GM18951 (cell line): ENCODE results near the gene C17orf100.

Source experiments
- POLR2A ChIP-seq: IDR thresholded peaks from 4 replicates; pipeline ENCODE4 v1.6.1; 2011; ENCODE audit warnings: mild to moderate bottlenecking; ENCODE audit not compliant: insufficient read length, insufficient read depth; ENCODE audit errors: extremely low read depth
- in situ Hi-C: fragments of 300-500 bp; cut with MboI; formaldehyde crosslinking; loops from one replicate; pipeline ENCODE4 v1.12.0; 2022; ENCODE audit warnings: low sequenced_read_pairs, mixed read lengths, inconsistent platforms; ENCODE audit not compliant: unreplicated experiment

Gene C17orf100

GRCh38 chr17:6651354-6651918 is at the start of gene C17orf100, which contains the start of gene MED31:
Gene C17orf100 (plus strand): TSS chr17:6651762. CDS start chr17:6651914, 152 bp downstream.
Gene MED31 (minus strand): TSS chr17:6651605. CDS start chr17:6651528, 77 bp downstream.
- in situ Hi-C loops: no loop called here
- TF ChIP-seq POLR2A: peak; percentile 77

- TF ChIP-seq POLR2A: no peak
- in situ Hi-C loops: no loop called here
These were observed 49.4 kb upstream of the C17orf100 start for GRCh38 chr17:6602141-6602540.

- TF ChIP-seq POLR2A: no peak
- in situ Hi-C loops: no loop called here
These were observed 47.7 kb upstream of the C17orf100 start for GRCh38 chr17:6603744-6604325.

- in situ Hi-C loops: no loop called here
- TF ChIP-seq POLR2A: no peak
These were observed 46.4 kb upstream of the C17orf100 start for GRCh38 chr17:6605142-6605541.

- in situ Hi-C loops: no loop called here
- no peak for TF ChIP-seq POLR2A
These were observed 43.2 kb upstream of the C17orf100 start for GRCh38 chr17:6608321-6608720.

- in situ Hi-C loops: no loop called here
- no peak for TF ChIP-seq POLR2A
These were observed 41.6 kb upstream of the C17orf100 start for GRCh38 chr17:6610011-6610410.

GRCh38 chr17:6611231-6611630 is 40.3 kb upstream of the C17orf100 start:
- no peak for TF ChIP-seq POLR2A
- in situ Hi-C loops: no loop called here

- in situ Hi-C loops: no loop called here
- TF ChIP-seq POLR2A: no peak
These were observed 27.6 kb upstream of the C17orf100 start for GRCh38 chr17:6623941-6624340.

GRCh38 chr17:6626616-6627015 is 24.9 kb upstream of the C17orf100 start:
- in situ Hi-C loops: no loop called here
- no peak for TF ChIP-seq POLR2A

- in situ Hi-C loops: no loop called here
- no peak for TF ChIP-seq POLR2A
These were observed 24.5 kb upstream of the C17orf100 start for GRCh38 chr17:6627019-6627418.

- in situ Hi-C loops: no loop called here
These were observed 21.2 kb upstream of the C17orf100 start for GRCh38 chr17:6630390-6630789.

GRCh38 chr17:6632530-6632929 is 19.0 kb upstream of the C17orf100 start:
- no peak for TF ChIP-seq POLR2A
- in situ Hi-C loops: no loop called here

More at GRCh38 chr17:6630390-6630789, 21.2 kb upstream of the C17orf100 start:
- TF ChIP-seq POLR2A: no peak

- TF ChIP-seq POLR2A: no peak
- in situ Hi-C loops: no loop called here
These were observed 18.3 kb upstream of the C17orf100 start for GRCh38 chr17:6633263-6633662.

GRCh38 chr17:6636105-6636504 is 15.5 kb upstream of the C17orf100 start:
- in situ Hi-C loops: no loop called here
- TF ChIP-seq POLR2A: no peak

GRCh38 chr17:6636616-6637457 is 14.7 kb upstream of the C17orf100 start:
- in situ Hi-C loops: no loop called here
- no peak for TF ChIP-seq POLR2A
